ENCODE results near the gene LAP3.

DNA sequence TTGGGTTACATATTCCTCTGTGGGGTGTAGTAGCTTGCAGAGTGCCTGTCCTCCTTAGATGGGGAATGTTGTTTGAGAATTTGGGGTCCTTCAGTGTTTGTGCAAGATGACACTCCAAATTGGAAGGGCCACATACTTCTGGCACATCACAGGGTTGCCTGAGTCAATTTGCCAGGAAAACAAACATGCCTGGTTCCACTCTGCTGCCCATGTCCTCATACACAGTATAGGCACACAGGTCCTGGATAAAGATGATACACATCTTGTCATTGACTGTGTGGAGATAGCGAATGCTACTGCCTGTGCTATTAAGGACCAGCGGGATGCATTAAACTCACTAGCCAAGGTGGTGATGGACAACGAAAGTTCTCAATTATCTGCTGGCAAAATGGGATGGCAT is 11.2 kb upstream of the LAP3 start:
- no peak for TF ChIP-seq EP300 (IDR thresholded peaks at IDR 0.05)
- TF ChIP-seq, protein P1, sequence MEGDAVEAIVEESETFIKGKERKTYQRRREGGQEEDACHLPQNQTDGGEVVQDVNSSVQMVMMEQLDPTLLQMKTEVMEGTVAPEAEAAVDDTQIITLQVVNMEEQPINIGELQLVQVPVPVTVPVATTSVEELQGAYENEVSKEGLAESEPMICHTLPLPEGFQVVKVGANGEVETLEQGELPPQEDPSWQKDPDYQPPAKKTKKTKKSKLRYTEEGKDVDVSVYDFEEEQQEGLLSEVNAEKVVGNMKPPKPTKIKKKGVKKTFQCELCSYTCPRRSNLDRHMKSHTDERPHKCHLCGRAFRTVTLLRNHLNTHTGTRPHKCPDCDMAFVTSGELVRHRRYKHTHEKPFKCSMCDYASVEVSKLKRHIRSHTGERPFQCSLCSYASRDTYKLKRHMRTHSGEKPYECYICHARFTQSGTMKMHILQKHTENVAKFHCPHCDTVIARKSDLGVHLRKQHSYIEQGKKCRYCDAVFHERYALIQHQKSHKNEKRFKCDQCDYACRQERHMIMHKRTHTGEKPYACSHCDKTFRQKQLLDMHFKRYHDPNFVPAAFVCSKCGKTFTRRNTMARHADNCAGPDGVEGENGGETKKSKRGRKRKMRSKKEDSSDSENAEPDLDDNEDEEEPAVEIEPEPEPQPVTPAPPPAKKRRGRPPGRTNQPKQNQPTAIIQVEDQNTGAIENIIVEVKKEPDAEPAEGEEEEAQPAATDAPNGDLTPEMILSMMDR (IDR thresholded peaks at IDR 0.05) = no peak
- no peak for TF ChIP-seq POLR2A (IDR thresholded peaks at IDR 0.05)

All from sigmoid colon (tissue), 4 donors.